B cell (primary cell): ENCODE measurements around the gene PYGL. TPM values are rescaled to one million over a fixed set of nuclear protein-coding genes. Genes with fewer than 3 reads are reported as not detected.
"Not testable (repeated sequence)": the region's sequence is repeated elsewhere in the genome, so short reads cannot be mapped to it uniquely, and the experiment has no call there.

Experiments used
- ATAC-seq: fragments of 200-7000 bp; cut with Tn5 transposase; one replicate; pipeline ENCODE4 v1.10.0; 2021; ENCODE audit warnings: low read depth, mild to moderate bottlenecking, moderate number of reproducible peaks, moderate library complexity
- CTCF ChIA-PET: fragments of 350-600 bp; sonication (Branson Sonifier 250); formaldehyde crosslinking; loops from one replicate; lab custom pipeline; 2021; ENCODE audit warnings: antibody characterized with exemption, inconsistent platforms; lab: Charles Lee
- POLR2A ChIA-PET: fragments of 350-600 bp; sonication (Branson Sonifier 250); formaldehyde crosslinking; loops from one replicate; lab custom pipeline; 2021; ENCODE audit warnings: antibody characterized with exemption; lab: Charles Lee
- DNase-seq: peaks from one replicate; pipeline ENCODE4 v3.0.0; 2013
- H2AFZ ChIP-seq: 2 replicates; pipeline ENCODE4 v1.6.1; 2012; ENCODE audit warnings: mild to moderate bottlenecking, low read depth, low read length; ENCODE audit not compliant: insufficient read depth, poor library complexity, severe bottlenecking
- H3K27ac ChIP-seq, 2 donors: 1 replicate in 1 of 2; 2 replicates in 1 of 2; pipeline ENCODE4 v1.5.1; 2012 to 2013; ENCODE audit warnings: low read length in 2 of 2, mild to moderate bottlenecking in 2 of 2, moderate library complexity in 1 of 2
- H3K27me3 ChIP-seq, 4 experiments: fragments of 200-600 bp in 1 of 4; sonication (generic) in 1 of 4; replicated peaks in 1 of 4; 1 replicate in 2 of 4; 2 replicates in 2 of 4; pipeline versions ENCODE4 v1.6.1 to v1.7.0; 2013 to 2016; ENCODE audit warnings: low read length in 3 of 4, mild to moderate bottlenecking in 2 of 4, mixed read lengths in 1 of 4, moderate library complexity in 1 of 4; ENCODE audit not compliant: insufficient read depth in 4 of 4, control insufficient read depth in 3 of 4; ENCODE audit errors: control extremely low read depth in 1 of 4
- H3K36me3 ChIP-seq, 2 experiments: replicated peaks in 1 of 2; 1 replicate in 1 of 2; 2 replicates in 1 of 2; pipeline versions ENCODE4 v1.6.1 to v1.7.1; 2013; ENCODE audit warnings: low read length in 1 of 2; ENCODE audit not compliant: insufficient read depth in 2 of 2, control insufficient read depth in 1 of 2; ENCODE audit errors: control extremely low read depth in 1 of 2, extremely low read depth in 1 of 2
- H3K4me1 ChIP-seq, 2 donors: fragments of 200-600 bp in 1 of 2; sonication (generic) in 1 of 2; 1 replicate in 1 of 2; 2 replicates in 1 of 2; pipeline versions ENCODE4 v1.5.1 to v1.6.1; 2013 to 2017; ENCODE audit warnings: low read length in 2 of 2; ENCODE audit not compliant: control insufficient read depth in 2 of 2, insufficient read depth in 2 of 2
- H3K4me2 ChIP-seq: replicated peaks from 2 replicates; pipeline ENCODE3; 2012; ENCODE audit warnings: mild to moderate bottlenecking, low read depth, low read length; ENCODE audit not compliant: poor library complexity, severe bottlenecking
- H3K4me3 ChIP-seq, 5 experiments: fragments of 200-600 bp in 1 of 5; sonication (generic) in 1 of 5; 1 replicate in 3 of 5; 2 replicates in 2 of 5; pipeline versions ENCODE4 v1.5.1 to v1.7.0; 2011 to 2016; ENCODE audit warnings: low read length in 4 of 5, mild to moderate bottlenecking in 4 of 5, low read depth in 2 of 5, control low read depth in 1 of 5, moderate library complexity in 1 of 5; ENCODE audit not compliant: insufficient read depth in 1 of 5; ENCODE audit errors: control extremely low read depth in 1 of 5, extremely low read depth in 1 of 5
- H3K79me2 ChIP-seq: fragments of 200-600 bp; sonication (generic); one replicate; pipeline ENCODE4 v1.6.0; 2016; ENCODE audit warnings: low read length; ENCODE audit not compliant: control insufficient read depth, insufficient read depth
- H3K9ac ChIP-seq: fragments of 200-600 bp; sonication (generic); 2 replicates; pipeline ENCODE4 v1.6.1; 2017; ENCODE audit warnings: mild to moderate bottlenecking, low read length, moderate library complexity
- H3K9me3 ChIP-seq, 3 donors: one replicate each; pipeline versions ENCODE4 v1.6.1 to v1.7.1; 2013; ENCODE audit warnings: low read length in 2 of 3; ENCODE audit not compliant: control insufficient read depth in 2 of 3, insufficient read depth in 1 of 3; ENCODE audit errors: control extremely low read depth in 1 of 3
- H4K20me1 ChIP-seq: 2 replicates; pipeline ENCODE4 v1.6.0; 2012; ENCODE audit warnings: mild to moderate bottlenecking, low read length; ENCODE audit not compliant: insufficient read depth, control insufficient read depth, poor library complexity, severe bottlenecking
- H3K27ac Mint-ChIP-seq: one replicate; pipeline ENCODE4 v1.8.0; 2021; ENCODE audit warnings: mixed read lengths
- H3K27me3 Mint-ChIP-seq: one replicate; pipeline ENCODE4 v1.8.0; 2021; ENCODE audit warnings: mixed read lengths
- H3K4me1 Mint-ChIP-seq: one replicate; pipeline ENCODE4 v1.8.0; 2021; ENCODE audit warnings: mixed read lengths
- H3K4me3 Mint-ChIP-seq: one replicate; pipeline ENCODE4 v1.8.0; 2021; ENCODE audit warnings: mixed read lengths
- H3K9me3 Mint-ChIP-seq: one replicate; pipeline ENCODE4 v1.8.0; 2022; ENCODE audit warnings: mixed read lengths; ENCODE audit not compliant: insufficient read depth
- CTCF ChIP-seq: fragments of 200-600 bp; IDR thresholded peaks from one replicate; pipeline ENCODE4 v1.8.0; 2022; ENCODE audit warnings: antibody characterized with exemption, mild to moderate bottlenecking
- EZH2 ChIP-seq: IDR thresholded peaks from 2 replicates; pipeline ENCODE4 v1.6.1; 2012; ENCODE audit warnings: borderline replicate concordance, low read depth, mild to moderate bottlenecking, moderate library complexity, low read length; ENCODE audit not compliant: insufficient read depth, poor library complexity, severe bottlenecking
- WGBS: methylation state at CpG from one replicate; pipeline ENCODE4 v1.1.5; 2013; ENCODE audit warnings: missing lambda C conversion rate; ENCODE audit not compliant: insufficient coverage; 5-methylcytosine and 5-hydroxymethylcytosine counted together
- intact Hi-C: fragments of 100-400 bp; cut with micrococcal nuclease; formaldehyde crosslinking; loops from one replicate; pipeline ENCODE4 v1.10.0; 2022
- polyA plus RNA-seq: library from polyadenylated mRNA; depleted of rRNA; stranded (reverse); fragments of >200 nt; gene quantifications from 2 replicates; pipeline ENCODE4 v1.2.3, GENCODE V29; 2012
- total RNA-seq, 2 donors: library from RNA; stranded (reverse); fragments of 120-200 nt in 1 of 2; gene quantifications; 1 replicate in 1 of 2; 2 replicates in 1 of 2; pipeline versions ENCODE4 v1.2.3 to v1.2.4, GENCODE V29; 2013 to 2022

PYGL gene
- total and polyA plus RNA-seq, 2 donors (not counting 1 experiment from before 2014, with no cell fraction given) = 0.60 to 0.64 TPM

DNA sequence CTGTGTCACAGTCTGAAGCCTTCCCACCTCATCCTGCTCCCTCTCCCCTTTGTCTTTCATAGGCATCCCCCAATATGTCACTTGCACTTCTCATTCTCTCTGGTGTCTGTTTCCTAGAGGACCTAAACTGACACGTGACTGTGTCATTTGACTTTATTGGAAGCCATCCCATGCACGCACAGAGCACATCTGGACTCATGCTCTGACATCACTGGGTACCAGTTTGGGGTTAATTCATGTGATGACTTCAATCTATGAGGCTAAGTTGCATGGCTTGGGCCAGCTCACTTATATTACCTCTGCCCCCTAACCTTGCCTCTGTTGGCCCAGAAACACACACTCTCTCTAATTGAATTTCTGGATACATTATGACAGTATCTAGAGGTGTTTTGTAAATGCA, 21.5 kb downstream of the PYGL start:
- CTCF ChIA-PET = no interaction called here
- Mint-ChIP-seq H3K27ac (no peak overlapping the region), H3K27me3 (no peaks in the 10 kb centered on the region), H3K4me1 (no peaks in the 10 kb centered on the region), H3K4me3 (no peak overlapping the region), H3K9me3 (no peaks in the 10 kb centered on the region)
- intact Hi-C loops = no loop called here
- ATAC-seq (no peak), DNase-seq (no peak)
- Histone ChIP-seq H3K4me1 (no peaks in the 10 kb centered on the region), H4K20me1 (no peaks in the 10 kb centered on the region), H3K27me3 (peaks cover 0 to 2% (median 0%) of the 10 kb centered on the region in 4 experiments), H3K9me3 (no peaks in the 10 kb centered on the region), H2AFZ (no peak overlapping the region), H3K4me2 (no peak overlapping the region), H3K36me3 (no peaks in the 10 kb centered on the region), H3K79me2 (no peaks in the 10 kb centered on the region), H3K9ac (no peak overlapping the region), H3K27ac (no peak overlapping the region), H3K4me3 (no peak overlapping the region)
- 100% methylated on average over 2 of the region's 2 CpGs for WGBS
- TF ChIP-seq CTCF (no peak), EZH2 (no peak)
- POLR2A ChIA-PET = no interaction called here

GRCh38 chr14:50920482-50921230, 23.6 kb downstream of the PYGL start:
- WGBS = 95% methylated on average over 6 of the region's 9 CpGs
- POLR2A ChIA-PET = no interaction called here
- TF ChIP-seq EZH2 = no peak
- no peak for TF ChIP-seq CTCF

GRCh38 chr14:50919524-50919923, 24.8 kb downstream of the PYGL start:
- H3K79me2 ChIP-seq, H3K27ac Mint-ChIP-seq, POLR2A ChIA-PET: not testable (repeated sequence)

More at GRCh38 chr14:50920482-50921230, 23.6 kb downstream of the PYGL start:
- Histone ChIP-seq H4K20me1 (no peaks in the 10 kb centered on the region), H3K79me2 (no peaks in the 10 kb centered on the region), H3K27me3 (peaks cover 0 to 2% (median 0%) of the 10 kb centered on the region in 4 experiments), H3K36me3 (no peaks in the 10 kb centered on the region), H3K9ac (no peak overlapping the region), H3K4me3 (no peak overlapping the region), H3K4me2 (no peak overlapping the region), H2AFZ (no peak overlapping the region), H3K9me3 (no peaks in the 10 kb centered on the region), H3K4me1 (no peaks in the 10 kb centered on the region), H3K27ac (no peak overlapping the region)
- Mint-ChIP-seq H3K4me3 (no peak overlapping the region), H3K27me3 (no peaks in the 10 kb centered on the region), H3K9me3 (no peaks in the 10 kb centered on the region), H3K4me1 (no peaks in the 10 kb centered on the region), H3K27ac (no peak overlapping the region)
- intact Hi-C loops = no loop called here
- ATAC-seq = no peak
- CTCF ChIA-PET = no interaction called here
- DNase-seq = no peak

More at GRCh38 chr14:50919524-50919923, 24.8 kb downstream of the PYGL start:
- CTCF ChIA-PET, DNase-seq, H3K4me3 ChIP-seq, H3K4me1 Mint-ChIP-seq, H3K9ac ChIP-seq, ATAC-seq, H3K4me1 ChIP-seq, H3K4me2 ChIP-seq, H4K20me1 ChIP-seq, H3K9me3 ChIP-seq, H3K9me3 Mint-ChIP-seq, H2AFZ ChIP-seq, H3K4me3 Mint-ChIP-seq, H3K36me3 ChIP-seq, H3K27me3 Mint-ChIP-seq, intact Hi-C loops, H3K27me3 ChIP-seq, H3K27ac ChIP-seq: not testable (repeated sequence)
- WGBS = no CpG with 5 or more reads among the region's 5 CpGs
